HCT116 (cell line): ENCODE results near the gene IP6K2. TPM values are rescaled to one million over a fixed set of nuclear protein-coding genes. Genes with fewer than 3 reads are reported as not detected.

Source experiments
- ATAC-seq: fragments of 200-7000 bp; cut with Tn5 transposase; 2 replicates; pipeline ENCODE4 v1.9.1; 2020; ENCODE audit warnings: mild to moderate bottlenecking, moderate library complexity
- BruUV-seq: library from RNA; stranded (reverse); fragments of 400-500 nt; replicated peaks from 2 replicates; lab custom pipeline; 2021; lab: Mats Ljungman, UMichigan
- CTCF ChIA-PET: fragments of 300-600 bp; sonication (Branson Sonifier 250); formaldehyde crosslinking; loops from one replicate; lab custom pipeline; 2021; ENCODE audit warnings: antibody characterized with exemption; lab: Charles Lee
- POLR2A ChIA-PET: fragments of 300-600, 350-600 bp; sonication (Branson Sonifier 250); formaldehyde crosslinking; loops from one replicate; lab custom pipeline; 2021; ENCODE audit warnings: antibody characterized with exemption; lab: Charles Lee
- RAD21 ChIA-PET, 2 experiments: fragments of 300-600 bp; sonication (Branson Sonifier 250); formaldehyde crosslinking; loops; one replicate each; lab custom pipeline; 2023; ENCODE audit warnings: low total read pairs in 2 of 2; ENCODE audit not compliant: uncharacterized antibody in 2 of 2, unreplicated experiment in 2 of 2, low non-redundant PET in 1 of 2; lab: Charles Lee
- DNase-seq: peaks from one replicate; pipeline ENCODE4 v3.0.0-alpha.2; 2010; ENCODE audit warnings: low read depth, low spot score
- H2AFZ ChIP-seq: fragments of 200-600 bp; shearing (Covaris generic), sonication (generic); 2 replicates; pipeline ENCODE4 v1.6.1; 2017; ENCODE audit warnings: low read depth, mixed run types, mixed read lengths, antibody characterized with exemption, low read length; ENCODE audit not compliant: poor library complexity, severe bottlenecking
- H3K27ac ChIP-seq: 2 replicates; pipeline ENCODE4 v1.5.1; 2012; ENCODE audit warnings: low read depth, low read length
- H3K27me3 ChIP-seq: fragments of 200-600 bp; sonication (generic); 2 replicates; pipeline ENCODE4 v1.6.1; 2016; ENCODE audit warnings: mixed run types, low read length, mixed read lengths; ENCODE audit not compliant: insufficient read depth
- H3K36me3 ChIP-seq, 2 experiments: fragments of 200-500 bp in 1 of 2; fragments of 200-600 bp in 1 of 2; sonication (Bioruptor generic) in 1 of 2; sonication (generic) in 1 of 2; 2 replicates each; pipeline versions ENCODE4 v1.5.1 to v1.6.1; 2014 to 2016; ENCODE audit warnings: low read length in 2 of 2, inconsistent platforms in 1 of 2, mixed read lengths in 1 of 2, mixed run types in 1 of 2; ENCODE audit not compliant: insufficient read depth in 2 of 2, control insufficient read depth in 1 of 2
- H3K4me1 ChIP-seq, 2 experiments: fragments of 200-600 bp in 1 of 2; sonication (generic) in 1 of 2; 2 replicates each; pipeline versions ENCODE4 v1.5.1 to v1.6.1; 2012 to 2017; ENCODE audit warnings: low read length in 2 of 2, inconsistent platforms in 1 of 2, mild to moderate bottlenecking in 1 of 2, mixed read lengths in 1 of 2, mixed run types in 1 of 2, moderate library complexity in 1 of 2; ENCODE audit not compliant: insufficient read depth in 2 of 2, control insufficient read depth in 1 of 2
- H3K4me2 ChIP-seq: fragments of 200-600 bp; sonication (generic); 2 replicates; pipeline ENCODE4 v1.6.1; 2017; ENCODE audit warnings: mixed run types, low read length, mixed read lengths
- H3K4me3 ChIP-seq, 2 experiments: fragments of 200-600 bp in 1 of 2; sonication (generic) in 1 of 2; replicated peaks in 1 of 2; 2 replicates each; pipeline ENCODE4 v1.5.1; 2011 to 2016; ENCODE audit warnings: low read length in 2 of 2, control low read depth in 1 of 2, low read depth in 1 of 2, mild to moderate bottlenecking in 1 of 2, mixed read lengths in 1 of 2, mixed run types in 1 of 2
- H3K79me2 ChIP-seq: fragments of 200-600 bp; sonication (generic); 2 replicates; pipeline ENCODE4 v1.6.1; 2017; ENCODE audit warnings: mild to moderate bottlenecking, mixed run types, low read length, moderate library complexity, mixed read lengths; ENCODE audit not compliant: insufficient read depth
- H3K9ac ChIP-seq: fragments of 200-600 bp; sonication (generic); 2 replicates; pipeline ENCODE4 v1.6.1; 2016; ENCODE audit warnings: low read length, mixed read lengths
- H3K9me2 ChIP-seq: fragments of 200-600 bp; sonication (generic), shearing (Covaris generic); 2 replicates; pipeline ENCODE4 v1.6.1; 2017; ENCODE audit warnings: mixed run types, mild to moderate bottlenecking, moderate library complexity; ENCODE audit not compliant: insufficient read depth
- H3K9me3 ChIP-seq, 2 experiments: fragments of 200-500 bp in 1 of 2; fragments of 200-600 bp in 1 of 2; sonication (Bioruptor generic) in 1 of 2; sonication (generic) in 1 of 2; 2 replicates each; pipeline ENCODE4 v1.6.1; 2014 to 2017; ENCODE audit warnings: low read length in 2 of 2, mixed read lengths in 2 of 2, inconsistent platforms in 1 of 2, low read depth in 1 of 2, mild to moderate bottlenecking in 1 of 2, mixed run types in 1 of 2, moderate library complexity in 1 of 2; ENCODE audit not compliant: control insufficient read depth in 1 of 2, insufficient read depth in 1 of 2
- H4K20me1 ChIP-seq: fragments of 200-600 bp; sonication (generic), shearing (Covaris generic); 2 replicates; pipeline ENCODE4 v1.6.1; 2017; ENCODE audit warnings: mixed run types, mild to moderate bottlenecking, moderate library complexity; ENCODE audit not compliant: insufficient read depth
- ATF3 ChIP-seq: IDR thresholded peaks from 2 replicates; pipeline ENCODE4 v1.6.1; 2012
- CBX3 ChIP-seq: IDR thresholded peaks from 2 replicates; pipeline ENCODE4 v1.6.1; 2012; ENCODE audit warnings: low read depth
- EGR1 ChIP-seq: IDR thresholded peaks from 2 replicates; pipeline ENCODE4 v1.6.1; 2012; ENCODE audit warnings: low read depth
- ELF1 ChIP-seq: IDR thresholded peaks from 2 replicates; pipeline ENCODE4 v1.6.1; 2012; ENCODE audit warnings: low read depth, borderline replicate concordance
- FOSL1 ChIP-seq: IDR thresholded peaks from 2 replicates; pipeline ENCODE4 v1.6.1; 2012; ENCODE audit warnings: low read depth
- POLR2A ChIP-seq: IDR thresholded peaks from 2 replicates; pipeline ENCODE4 v1.7.0; 2011; ENCODE audit warnings: borderline replicate concordance; ENCODE audit not compliant: insufficient read depth, insufficient read length; ENCODE audit errors: extremely low read depth
- RAD21 ChIP-seq: IDR thresholded peaks from 2 replicates; pipeline ENCODE4 v1.6.1; 2012; ENCODE audit warnings: low read depth, mild to moderate bottlenecking
- REST ChIP-seq: IDR thresholded peaks from 2 replicates; pipeline ENCODE4 v1.6.1; 2012; ENCODE audit warnings: low read depth
- SIN3A ChIP-seq: IDR thresholded peaks from 2 replicates; pipeline ENCODE4 v1.6.1; 2012; ENCODE audit warnings: low read depth
- SP1 ChIP-seq: IDR thresholded peaks from 2 replicates; pipeline ENCODE4 v1.6.1; 2012; ENCODE audit warnings: low read depth
- SRF ChIP-seq: IDR thresholded peaks from 2 replicates; pipeline ENCODE4 v1.6.1; 2012; ENCODE audit warnings: low read depth
- intact Hi-C: fragments of 100-400 bp; cut with micrococcal nuclease; formaldehyde crosslinking; loops from 2 replicates; pipeline ENCODE4 v1.10.0; 2022
- total RNA-seq: library from RNA; stranded (reverse); gene quantifications from one replicate; pipeline ENCODE4 v1.2.1, GENCODE V29; 2021; ENCODE audit not compliant: unreplicated experiment

Gene IP6K2
- total RNA-seq, 1 experiment from 2014 or later = 89.5 TPM

GRCh38 chr3:48702320-48702920 lies 14.6 kb downstream of the IP6K2 start (continued):
- TF ChIP-seq REST (no peak), POLR2A (no peak), SRF (no peak), FOSL1 (no peak), ELF1 (no peak), SP1 (no peak), ATF3 (no peak), CBX3 (no peak), RAD21 (no peak)

GRCh38 chr3:48700731-48701405 lies 16.2 kb downstream of the IP6K2 start:
- H3K9ac ChIP-seq = no peak overlapping the region
- no peaks in the 10 kb centered on the region for H3K9me3 ChIP-seq
- no TSS peak for BruUV-seq
- H3K4me2 ChIP-seq = no peak overlapping the region
- H3K27me3 ChIP-seq = no peaks in the 10 kb centered on the region
- peaks cover 32% of the 10 kb centered on the region; the same call in 1 of the 2 replicates for H4K20me1 ChIP-seq
- H3K36me3 ChIP-seq = peaks cover 20 to 21% of the 10 kb centered on the region in 2 experiments
- TF ChIP-seq EGR1 (no peak), SIN3A (no peak), RAD21 (no peak)
- TF ChIP-seq, all 23 proteins: peak for 0
- POLR2A ChIA-PET = interaction anchor here (0.7 kb wide), 1 partner anchor 17 kb away, joined by 6 read pairs; no protein-coding TSS in a partner anchor
- no peaks in the 10 kb centered on the region for H3K9me2 ChIP-seq
- H3K4me1 ChIP-seq = peaks cover 23 to 42% of the 10 kb centered on the region in 2 experiments
- intact Hi-C loops = no loop called here
- H2AFZ ChIP-seq = no peak overlapping the region
- RAD21 ChIA-PET = no interaction called here
- CTCF ChIA-PET = no interaction called here
- ATAC-seq = no peak
- H3K4me3 ChIP-seq = no peak overlapping the region
- DNase-seq = no peak
- H3K79me2 ChIP-seq = peaks cover 100% of the 10 kb centered on the region
- H3K27ac ChIP-seq = no peak overlapping the region
